ENCODE data around the gene NMUR1.

The NMUR1 gene

DNA sequence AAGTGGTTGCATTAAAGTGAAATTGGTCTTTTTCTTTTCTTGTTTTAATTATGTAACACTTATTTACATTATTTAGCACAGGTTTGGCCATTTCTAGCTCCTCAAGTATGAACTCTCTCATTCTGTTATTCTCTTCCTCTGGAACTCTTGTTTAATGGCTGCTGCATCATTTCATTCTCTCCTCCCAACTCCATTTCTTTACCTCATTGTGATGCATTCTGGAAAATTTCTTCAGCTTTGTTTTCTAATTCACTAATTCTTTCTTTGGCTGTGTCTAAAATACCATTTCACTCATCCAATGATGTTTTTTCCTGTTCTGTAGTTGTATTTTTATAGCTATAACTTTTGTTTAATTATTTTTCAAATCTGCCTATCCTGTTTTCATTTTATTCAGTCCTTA lies 22.5 kb upstream of the NMUR1 start:
- DNase-seq: no peak

DNA sequence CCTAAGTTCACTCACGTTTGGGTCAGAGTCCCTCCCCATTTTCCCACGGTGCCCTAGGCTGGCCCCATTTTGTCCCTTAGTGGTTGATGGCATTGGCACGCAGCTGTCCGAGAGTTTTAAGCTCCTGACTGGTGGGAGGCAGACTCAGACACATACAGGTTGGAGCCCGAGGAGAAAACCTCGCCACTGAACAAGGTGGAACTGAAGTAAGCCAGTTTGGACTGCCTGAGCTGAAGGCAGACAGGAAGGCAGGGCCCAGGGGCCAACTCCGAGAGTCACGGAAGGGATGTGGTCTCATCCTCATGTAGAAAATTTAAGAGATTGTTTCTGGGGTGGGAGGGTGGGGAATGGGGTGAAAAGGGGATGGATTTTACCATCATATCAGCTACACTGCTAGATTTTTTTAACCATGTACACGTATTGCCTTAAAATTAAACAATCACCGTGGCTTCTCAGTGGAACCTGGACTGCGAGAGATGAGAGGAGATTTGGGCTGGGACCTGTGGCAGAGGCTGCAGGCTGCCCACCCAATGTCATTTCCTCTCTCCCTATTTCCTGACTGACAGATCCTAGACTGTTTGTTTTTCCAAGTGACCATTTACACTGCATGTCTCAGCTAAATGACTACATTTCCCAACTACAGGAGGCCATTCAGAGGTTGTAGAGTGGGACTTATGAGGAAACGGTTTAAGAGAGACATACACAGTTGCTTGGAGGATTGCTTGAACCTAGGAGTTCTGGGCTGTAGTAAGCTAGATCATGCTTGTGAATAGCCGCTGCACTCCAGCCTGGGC lies 19.4 kb upstream of the NMUR1 start:
- no peak for DNase-seq

DNA sequence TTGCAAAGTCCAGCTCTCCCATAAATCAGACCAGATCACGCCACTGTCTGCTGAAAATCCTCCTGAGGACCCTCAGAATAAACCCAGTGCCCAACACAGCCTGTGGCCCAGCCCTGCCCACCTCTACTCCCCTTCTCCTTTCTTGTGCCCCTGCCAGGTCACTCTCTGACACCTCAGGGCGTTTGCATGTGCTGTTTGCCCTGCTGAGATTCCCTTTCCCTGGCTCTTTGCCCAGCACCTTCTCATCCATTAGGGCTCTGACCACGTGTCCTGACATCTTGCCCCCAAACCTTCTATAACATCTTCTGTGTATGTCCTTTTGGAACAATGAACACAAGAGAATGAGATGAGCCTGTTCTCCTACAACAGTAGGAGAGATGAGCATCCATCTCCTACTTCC lies 18.5 kb upstream of the NMUR1 start:
- no peak for DNase-seq

DNA sequence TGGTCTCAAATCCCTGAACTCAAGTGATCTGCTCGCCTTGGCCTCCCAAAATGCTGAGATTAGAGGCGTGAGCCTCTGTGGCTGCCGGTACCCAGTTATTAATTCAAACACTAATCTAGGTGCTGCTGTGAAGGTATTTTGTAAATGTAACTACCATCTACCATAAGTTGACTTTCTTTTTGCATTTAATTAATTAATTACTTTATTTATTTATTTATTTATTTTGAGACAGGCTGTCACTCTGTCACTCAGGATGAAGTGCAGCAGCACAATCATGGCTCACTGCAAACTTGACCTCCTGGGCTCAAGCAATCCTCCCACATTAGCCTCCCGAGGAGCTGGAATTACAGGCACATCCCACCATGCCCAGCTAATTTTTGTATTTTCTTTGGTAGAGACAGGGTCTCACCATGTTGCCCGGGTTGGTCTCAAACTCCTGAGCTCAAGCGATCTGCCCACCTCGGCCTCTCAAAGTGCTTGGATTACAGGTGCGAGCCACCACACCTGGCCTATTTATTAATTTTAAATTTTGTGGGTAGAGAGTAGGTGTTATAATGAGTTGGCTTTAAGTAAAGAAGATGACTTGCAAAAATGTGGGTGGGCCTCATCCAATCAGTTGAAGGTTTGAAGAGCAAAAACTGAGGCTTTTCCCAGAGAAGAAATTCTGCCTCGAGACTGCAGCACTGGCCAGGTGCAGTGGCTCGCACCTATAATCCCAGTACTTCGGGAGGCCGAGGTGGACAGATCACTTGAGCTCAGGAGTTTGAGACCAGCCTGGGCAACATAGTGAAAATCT lies 17.3 kb upstream of the NMUR1 start:
- DNase-seq: no peak

DNA sequence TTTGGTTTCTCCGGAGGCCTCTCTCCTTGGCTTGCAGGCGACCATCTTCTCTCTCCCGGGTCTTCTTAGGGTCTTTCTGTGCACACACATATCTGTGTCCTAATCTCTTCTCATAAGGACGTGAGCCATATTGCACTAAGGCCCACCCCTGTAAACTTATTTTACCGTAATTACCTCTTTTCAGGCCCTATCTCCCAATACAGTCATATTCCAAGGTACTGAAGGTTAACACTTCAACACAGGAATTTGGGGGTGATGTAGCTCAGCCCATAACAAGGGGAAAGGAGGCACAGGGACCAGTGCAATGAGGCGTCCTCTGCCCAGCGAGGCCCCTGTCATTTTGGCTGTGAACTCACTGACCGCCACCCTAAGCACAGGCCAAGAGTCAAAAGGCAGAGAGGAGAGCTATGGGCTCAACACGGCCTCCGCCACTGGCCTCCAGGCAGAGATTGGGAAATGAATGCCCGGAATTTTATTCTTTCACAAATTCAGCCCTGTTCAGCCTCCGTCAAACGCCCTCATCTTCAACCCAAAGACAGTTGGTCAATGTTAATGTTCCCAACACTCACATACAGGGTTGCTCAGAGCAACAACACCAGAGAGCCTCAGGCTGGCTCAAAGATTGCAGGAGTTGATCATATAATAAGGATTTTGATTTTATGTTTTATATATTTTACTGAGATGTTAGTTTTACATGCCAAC lies 15.9 kb upstream of the NMUR1 start:
- no peak for DNase-seq

GRCh38 chr2:231545105-231545902 lies 15.1 kb upstream of the NMUR1 start:
- no peak for DNase-seq

DNA sequence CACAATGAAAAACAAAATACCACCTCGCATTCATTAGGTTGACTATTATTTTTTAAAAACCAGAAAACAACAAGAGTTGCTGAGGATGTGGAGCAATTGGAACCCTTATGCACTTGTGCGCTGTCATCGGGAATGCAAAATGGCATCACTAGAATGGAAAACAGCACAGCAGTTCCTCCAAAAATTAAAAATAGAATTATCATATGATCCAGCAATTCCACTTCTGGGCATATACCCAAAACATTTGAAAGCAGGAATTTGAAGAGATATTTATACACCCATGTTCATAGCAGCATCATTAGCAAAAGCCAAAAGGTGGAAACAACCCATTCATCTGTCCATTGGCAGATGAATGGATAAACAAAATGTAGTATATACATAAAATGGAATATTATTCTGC lies 11.9 kb upstream of the NMUR1 start:
- no peak for DNase-seq

DNA sequence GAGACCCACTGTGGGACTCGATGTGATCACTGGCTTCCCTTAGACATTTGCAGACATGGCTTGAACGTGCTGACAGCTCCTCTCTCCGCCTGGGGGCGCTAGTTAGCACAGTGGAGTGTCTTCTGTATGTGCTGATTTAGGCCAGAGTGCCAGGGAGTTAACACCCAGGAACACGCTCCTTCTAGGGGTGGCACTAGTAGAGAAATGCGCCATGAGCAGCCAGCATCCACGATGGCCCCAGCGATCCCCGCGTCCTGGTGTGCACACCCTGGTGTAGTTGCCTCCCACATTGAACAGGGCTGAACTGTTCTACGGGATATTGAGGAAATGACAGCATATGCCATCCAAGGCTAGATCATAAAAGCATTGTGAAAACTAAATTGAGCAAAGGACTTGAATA lies 11.4 kb upstream of the NMUR1 start:
- peak in 1 of 2 experiments; percentile 11 for DNase-seq

GRCh38 chr2:231539991-231540390 lies 9.7 kb upstream of the NMUR1 start:
- DNase-seq: no peak

GRCh38 chr2:231535961-231536360 lies 5.7 kb upstream of the NMUR1 start:
- no peak for DNase-seq

DNA sequence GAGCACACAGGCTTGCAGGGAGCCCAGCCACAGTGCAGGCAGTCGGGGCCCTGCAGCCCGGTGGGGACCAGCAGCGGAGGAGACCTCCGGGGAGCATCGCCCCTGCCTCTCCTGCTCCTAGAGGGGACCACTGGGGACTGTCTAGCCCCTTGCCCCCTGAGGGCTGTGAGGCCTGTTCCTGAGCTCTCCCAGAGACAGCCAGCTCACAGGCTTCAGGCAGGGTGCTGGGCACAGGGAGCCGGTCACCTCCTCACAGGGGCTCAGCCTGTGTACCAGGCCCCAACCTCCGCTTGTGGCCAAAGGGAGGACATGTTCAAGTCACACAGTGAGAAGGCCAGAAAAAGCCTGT lies 3.5 kb upstream of the NMUR1 start:
- no peak for DNase-seq

DNA sequence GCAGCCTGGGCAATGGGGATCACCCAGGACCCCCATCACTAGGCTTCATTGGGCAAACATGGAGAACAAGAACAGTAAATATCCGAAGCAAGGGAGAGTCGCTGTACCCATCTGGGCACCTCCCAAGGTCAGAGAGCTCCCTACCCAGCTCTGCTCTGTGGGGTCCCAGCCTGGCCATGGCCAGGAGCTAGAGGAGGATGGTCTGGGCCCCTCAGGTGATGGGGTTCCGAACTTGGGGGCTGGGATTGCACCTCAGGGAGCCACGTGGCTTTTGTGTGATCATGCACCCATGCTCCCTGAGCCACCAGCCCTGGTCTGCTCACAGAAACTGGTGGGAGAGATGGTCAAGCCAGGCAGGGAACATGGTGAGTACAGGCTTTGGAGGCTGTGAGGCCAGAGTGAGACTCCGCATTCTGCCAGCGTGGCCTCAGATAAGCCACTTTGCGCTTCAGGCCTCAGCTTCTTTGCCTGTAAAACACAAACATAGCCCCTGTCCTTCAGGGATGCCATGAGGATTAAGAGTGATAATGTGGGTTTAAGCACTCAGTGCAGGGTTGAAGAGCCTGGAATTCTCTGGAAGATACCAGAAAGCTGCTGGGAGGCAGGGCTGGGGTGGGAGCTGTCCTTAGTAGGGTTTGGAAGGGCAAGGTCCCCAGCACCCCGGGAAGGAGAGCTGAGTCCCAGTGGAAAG lies 3.0 kb upstream of the NMUR1 start:
- DNase-seq: no peak

DNA sequence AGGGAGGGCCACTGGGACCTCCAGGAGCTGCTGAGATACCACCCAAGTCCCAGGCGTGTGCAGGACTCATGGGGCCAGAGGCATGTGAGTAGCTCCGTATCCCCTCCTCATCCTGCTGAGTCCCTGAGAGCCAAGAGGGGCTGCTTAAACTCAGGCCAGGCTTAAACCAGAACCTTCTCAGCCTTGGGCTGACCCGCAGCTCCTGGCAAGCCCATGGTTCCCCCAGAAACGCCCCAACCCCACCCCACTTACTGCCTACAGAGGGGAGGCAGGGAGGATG lies 2.5 kb upstream of the NMUR1 start:
- DNase-seq: no peak

- no peak for DNase-seq
Observed at GRCh38 chr2:231531883-231532755, 1.9 kb upstream of the NMUR1 start.

DNA sequence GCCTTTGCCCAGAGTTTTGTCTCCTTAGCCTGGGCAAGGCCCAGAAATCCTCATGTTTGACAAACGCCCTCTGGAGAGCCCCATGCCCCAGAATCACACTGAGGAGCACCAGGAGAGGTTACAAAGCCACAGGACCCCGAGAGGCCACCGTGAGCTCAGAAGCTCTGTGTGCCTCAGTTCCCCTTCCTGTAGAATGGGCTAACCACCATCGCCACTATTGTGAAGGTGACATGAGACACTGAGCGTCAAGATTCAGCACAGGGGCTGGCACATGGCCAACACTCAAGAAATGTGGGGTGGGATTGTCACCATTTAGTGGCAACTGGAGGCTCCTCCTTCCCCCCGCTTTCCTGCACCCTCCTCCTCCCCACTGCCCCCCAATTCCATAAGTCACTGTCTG lies 1.2 kb upstream of the NMUR1 start:
- DNase-seq: no peak

DNA sequence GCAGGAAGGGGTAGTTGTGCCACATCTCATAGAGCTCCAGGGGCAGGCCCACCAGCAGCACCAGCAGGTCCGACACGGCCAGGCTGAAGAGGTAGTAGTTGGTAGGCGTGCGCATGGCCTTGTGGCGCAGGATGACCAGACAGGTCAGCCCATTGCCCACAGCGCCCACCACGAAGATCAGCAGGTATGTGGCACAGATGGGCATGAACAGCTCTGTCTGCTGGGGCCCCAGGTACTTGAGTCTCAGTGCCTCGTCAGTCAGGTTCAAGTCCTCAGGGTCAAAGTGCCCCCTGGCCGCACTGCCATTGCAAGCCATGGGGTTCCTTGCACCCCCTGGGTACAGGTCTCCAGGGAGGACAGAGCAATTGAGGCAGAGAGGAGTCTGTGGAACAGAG lies 1.6 kb downstream of the NMUR1 start:
- no peak for DNase-seq

DNA sequence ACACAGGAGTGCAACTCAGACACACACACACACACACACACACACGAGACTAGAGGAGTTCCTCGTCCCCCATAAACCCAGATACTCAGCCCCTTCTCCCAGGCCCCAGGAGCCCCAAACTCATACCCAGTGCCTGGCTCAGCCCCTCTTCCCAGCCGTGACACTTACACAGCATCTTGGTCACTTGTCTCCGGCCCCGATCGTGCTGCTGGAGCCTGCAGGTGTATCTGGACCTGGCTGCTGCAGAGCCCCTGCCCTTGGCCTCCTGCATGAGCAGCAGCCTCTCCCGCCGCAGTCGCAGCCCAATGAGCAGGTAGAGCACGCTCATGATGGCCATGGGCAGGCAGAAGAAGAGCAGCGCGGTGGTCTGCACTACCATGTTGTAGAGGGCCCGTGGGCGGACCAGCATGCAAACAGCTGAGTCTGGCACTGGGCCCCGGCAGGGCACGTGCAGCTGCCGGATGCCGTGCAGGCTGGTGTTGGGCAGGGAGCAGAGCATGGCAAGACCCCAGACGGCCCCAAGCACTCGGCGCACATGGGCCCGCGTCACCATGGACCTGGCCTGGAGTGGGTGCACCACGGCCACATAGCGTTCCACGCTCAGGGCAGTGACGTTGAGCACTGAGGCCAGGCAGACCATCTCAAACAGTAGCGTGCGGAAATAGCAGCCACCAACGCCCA lies 2.1 kb downstream of the NMUR1 start:
- no peak for DNase-seq

DNA sequence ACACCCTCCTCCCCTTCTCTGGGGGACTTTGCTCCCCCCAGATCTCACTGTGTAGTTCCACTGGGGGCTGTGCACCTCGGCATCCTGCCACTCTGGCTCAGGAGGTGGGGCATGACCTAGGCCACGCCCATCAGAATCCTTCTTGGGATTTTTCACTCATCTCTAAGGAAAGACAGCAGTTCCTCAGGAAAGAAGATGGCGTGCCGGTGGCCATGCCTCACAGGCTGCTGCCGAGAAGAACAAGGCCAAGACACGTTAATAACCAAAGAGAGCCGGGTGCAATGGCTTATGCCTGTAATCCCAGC lies 3.2 kb downstream of the NMUR1 start:
- no peak for DNase-seq

- DNase-seq: no peak
Observed at GRCh38 chr2:231526341-231527090, 3.7 kb downstream of the NMUR1 start.
